Measurements from ENCODE around the gene RNF146. TPM values are rescaled to one million over a fixed set of nuclear protein-coding genes. Genes with fewer than 3 reads are reported as not detected.

RNF146 gene
- total and polyA plus RNA-seq, 2 experiments from 2014 or later, result 24.2 to 43.7 TPM

GRCh38 chr6:127291495-127291894 is 24.8 kb downstream of the RNF146 start:
- TF ChIP-seq POLR2AphosphoS5 (IDR thresholded peaks at IDR 0.05; ENCODE audit: low read depth) (no peak), ZNF331 (CRISPR knock-in tag; IDR thresholded peaks at IDR 0.05; ENCODE audit: low read depth) (no peak), STAT1 (IDR thresholded peaks at IDR 0.05; ENCODE audit: unreplicated experiment) (no peak), NANOG (IDR thresholded peaks at IDR 0.05; ENCODE audit: borderline replicate concordance) (no peak), EZH2phosphoT487 (IDR thresholded peaks at IDR 0.05; ENCODE audit: unreplicated experiment) (no peak), ZNF114 (CRISPR knock-in tag; IDR thresholded peaks at IDR 0.05) (no peak)
- H3K4me2 ChIP-seq, result peak overlapping the region; percentile 41
- ATAC-seq, result no peak
- H3K4me1 ChIP-seq (ENCODE audit: insufficient read depth), result peaks cover 18% of the 10 kb centered on the region
- H3K79me2 ChIP-seq (replicated peaks; ENCODE audit: insufficient read depth), result no peaks in the 10 kb centered on the region; the same call in 1 of the 2 replicates
- no peaks in the 10 kb centered on the region for H3K27me3 ChIP-seq (ENCODE audit: insufficient read depth)
- no peaks in the 10 kb centered on the region for H3F3A ChIP-seq (replicated peaks; ENCODE audit: low read depth)
- Mint-ChIP-seq H3K27ac (peak overlapping the region; percentile 58; the same call in 1 of the 2 replicates), H3K27me3 (ENCODE audit: insufficient read depth, low read depth, poor library complexity) (no peaks in the 10 kb centered on the region), H3K36me3 (ENCODE audit: low read depth) (peaks cover 27% of the 10 kb centered on the region), H3K4me1 (peaks cover 22% of the 10 kb centered on the region), H3K9me3 (no peaks in the 10 kb centered on the region), H3K4me3 (no peak overlapping the region)
- no peaks in the 10 kb centered on the region for H3K9me2 ChIP-seq (ENCODE audit: insufficient read depth)
- H3K36me3 ChIP-seq (ENCODE audit: insufficient read depth), result peaks cover 1% of the 10 kb centered on the region; the same call in 1 of the 2 replicates
- H2AFZ ChIP-seq, result no peak overlapping the region
- no peak overlapping the region for H3K4me3 ChIP-seq
- H4K20me1 ChIP-seq (replicated peaks; ENCODE audit: insufficient read depth), result no peaks in the 10 kb centered on the region; the same call in 1 of the 2 replicates
- DNase-seq (ENCODE audit: low spot score), result no peak
- no peak overlapping the region for H3K27ac ChIP-seq (ENCODE audit: low read depth)

- Histone ChIP-seq H3K4me2 (no peak overlapping the region), H2AFZ (no peak overlapping the region), H3K27me3 (ENCODE audit: insufficient read depth) (no peaks in the 10 kb centered on the region), H3K27ac (ENCODE audit: low read depth) (no peak overlapping the region; the same call in 1 of the 2 replicates), H4K20me1 (replicated peaks; ENCODE audit: insufficient read depth) (no peaks in the 10 kb centered on the region), H3K9me2 (ENCODE audit: insufficient read depth) (no peaks in the 10 kb centered on the region), H3K4me3 (no peak overlapping the region), H3F3A (replicated peaks; ENCODE audit: low read depth) (no peaks in the 10 kb centered on the region), H3K4me1 (ENCODE audit: insufficient read depth) (0 out of 2 replicates have a peak, but pooled peaks cover 2% of the 10 kb centered on the region), H3K79me2 (replicated peaks; ENCODE audit: insufficient read depth) (peaks cover 19% of the 10 kb centered on the region), H3K36me3 (ENCODE audit: insufficient read depth) (no peaks in the 10 kb centered on the region)
- peak overlapping the region; percentile 61; the same call in 1 of the 2 replicates for H3K27ac Mint-ChIP-seq
- H3K9me3 Mint-ChIP-seq, result peaks cover 9% of the 10 kb centered on the region; the same call in 2 of the 3 replicates
- ATAC-seq, result peak; percentile 72
- peaks cover 10% of the 10 kb centered on the region; the same call in 2 of the 3 replicates for H3K4me1 Mint-ChIP-seq
- peak; percentile 61 for DNase-seq (ENCODE audit: low spot score)
- H3K36me3 Mint-ChIP-seq (ENCODE audit: low read depth), result peaks cover 41% of the 10 kb centered on the region
- no peaks in the 10 kb centered on the region for H3K27me3 Mint-ChIP-seq (ENCODE audit: insufficient read depth, low read depth, poor library complexity)
- H3K4me3 Mint-ChIP-seq, result no peak overlapping the region
- TF ChIP-seq REST (IDR thresholded peaks at IDR 0.05; ENCODE audit: unreplicated experiment) (no peak), ETS1 (IDR thresholded peaks at IDR 0.05) (no peak), JUNB (IDR thresholded peaks at IDR 0.05; ENCODE audit: unreplicated experiment) (no peak), STAT1 (IDR thresholded peaks at IDR 0.05; ENCODE audit: unreplicated experiment) (no peak), EZH2phosphoT487 (IDR thresholded peaks at IDR 0.05; ENCODE audit: unreplicated experiment) (no peak), CTCF (conservative IDR thresholded peaks at IDR 0.05; ENCODE audit: low read depth in 2 of 2) (no peak)
These were observed 30.9 kb downstream of the RNF146 start for GRCh38 chr6:127297502-127298070.
